K562 (cell line): ENCODE measurements around the gene NMRAL1. TPM values are rescaled to one million over a fixed set of nuclear protein-coding genes. Genes with fewer than 3 reads are reported as not detected.

Experiments used
- BRD4 ChIP-seq: fragments of 200-600 bp; sonication (generic); IDR thresholded peaks from 2 replicates; pipeline ENCODE4 v1.6.1; 2017; ENCODE audit warnings: inconsistent platforms
- CXXC5 ChIP-seq: fragments of 250-450 bp; sonication (Bioruptor Pico); IDR thresholded peaks from 2 replicates; pipeline ENCODE4 v1.8.0; 2022; ENCODE audit warnings: inconsistent platforms, mild to moderate bottlenecking, moderate library complexity
- DACH1 ChIP-seq: fragments of 450-650 bp; IDR thresholded peaks from 2 replicates; pipeline ENCODE4 v1.6.1; 2018; ENCODE audit not compliant: partially characterized antibody
- KLF10 ChIP-seq: fragments of 250-450 bp; sonication (Bioruptor Pico); IDR thresholded peaks from 2 replicates; pipeline ENCODE4 v1.6.1; 2021; ENCODE audit warnings: matching md5 sums
- PCBP1 ChIP-seq: fragments of 200-400 bp; formaldehyde crosslinking; IDR thresholded peaks from 2 replicates; pipeline ENCODE4 v1.6.1; 2018; ENCODE audit warnings: mild to moderate bottlenecking, low read depth, low read length; ENCODE audit not compliant: poor library complexity, severe bottlenecking
- POLR3G ChIP-seq: IDR thresholded peaks from 2 replicates; pipeline ENCODE4 v1.6.1; 2011; ENCODE audit not compliant: insufficient read length, insufficient replicate concordance; ENCODE audit errors: extremely low read depth
- SLC30A9 ChIP-seq: fragments of 250-450 bp; sonication (Bioruptor Pico); IDR thresholded peaks from 2 replicates; pipeline ENCODE4 v1.8.0; 2022; ENCODE audit warnings: mild to moderate bottlenecking, moderate library complexity
- SMARCA4 ChIP-seq: fragments of 450-650 bp; IDR thresholded peaks from 2 replicates; pipeline ENCODE4 v1.6.1; 2016
- TAF9B ChIP-seq: fragments of 450-650 bp; IDR thresholded peaks from 2 replicates; pipeline ENCODE4 v1.6.1; 2018; ENCODE audit warnings: mild to moderate bottlenecking; ENCODE audit not compliant: partially characterized antibody
- TBP ChIP-seq: optimal IDR thresholded peaks from 2 replicates; pipeline ENCODE3; 2011; ENCODE audit warnings: low read depth, low read length, improper control_type of control experiment
- ZFP36 ChIP-seq: fragments of 150-350 bp; IDR thresholded peaks from 2 replicates; pipeline ENCODE4 v1.6.1; 2018; ENCODE audit warnings: low read length, low read depth; ENCODE audit not compliant: partially characterized antibody
- ZNF551 ChIP-seq: fragments of 250-450 bp; sonication (Bioruptor Pico); IDR thresholded peaks from 2 replicates; pipeline ENCODE4 v1.5.0; 2021; ENCODE audit warnings: mild to moderate bottlenecking, moderate library complexity
- ZNF589 ChIP-seq: fragments of 200-800 bp; sonication (Bioruptor generic); IDR thresholded peaks from 2 replicates; pipeline ENCODE4 v1.6.1; 2016; ENCODE audit warnings: low read depth, missing genetic modification characterization, missing compliant biosample characterization
- polyA plus RNA-seq, 8 experiments: library from polyadenylated mRNA; depleted of rRNA in 4 of 8; stranded (reverse) in 5 of 8; unstranded in 3 of 8; fragments of >200 nt; fragmentation: Nextera tagmentation in 2 of 8; fragmentation: Illumina TruSeq in 1 of 8; extraction: Ambion mirVana in 2 of 8; extraction: Trizol in 1 of 8; gene quantifications; 2 replicates each; pipeline versions ENCODE4 v1.2.1 to v1.2.3, GENCODE V29; 2011 to 2014; ENCODE audit warnings: inconsistent platforms in 1 of 8, missing spikeins in 1 of 8
- total RNA-seq, 7 experiments: library from RNA; depleted of rRNA in 6 of 7; stranded (reverse); fragments of >200 nt in 6 of 7; fragmentation: Illumina TruSeq in 2 of 7; extraction: Trizol in 2 of 7; gene quantifications; 2 replicates each; pipeline versions ENCODE4 v1.2.1 to v1.2.3, GENCODE V29; 2011 to 2021; ENCODE audit warnings: low replicate concordance in 1 of 7
- TF ChIP-seq, protein P1 (sequence below): sonication (generic); formaldehyde crosslinking; IDR thresholded peaks from 2 replicates; pipeline ENCODE4 v1.8.0; 2022; ENCODE audit warnings: mild to moderate bottlenecking, low read depth, missing genetic modification reagents
- TF ChIP-seq, protein P2 (sequence below), 3 experiments: fragments of 200-800 bp in 1 of 3; sonication (Bioruptor generic) in 1 of 3; sonication (generic) in 1 of 3; formaldehyde crosslinking in 1 of 3; IDR thresholded peaks; 2 replicates each; pipeline versions ENCODE4 v1.6.1 to v1.8.0; 2016 to 2022; ENCODE audit warnings: mild to moderate bottlenecking in 2 of 3, missing compliant biosample characterization in 2 of 3, missing genetic modification characterization in 2 of 3, missing genetic modification reagents in 1 of 3
- TF ChIP-seq, protein P3 (sequence below): sonication (generic); formaldehyde crosslinking; IDR thresholded peaks from 2 replicates; pipeline ENCODE4 v1.8.1; 2022; ENCODE audit warnings: missing genetic modification reagents
- TF ChIP-seq, protein P4 (sequence below), 2 experiments: fragments of 450-650 bp in 1 of 2; IDR thresholded peaks; 2 replicates each; pipeline ENCODE4 v1.6.1; 2011 to 2017; ENCODE audit warnings: low read depth in 2 of 2, antibody characterized with exemption in 1 of 2, borderline replicate concordance in 1 of 2, low read length in 1 of 2, mild to moderate bottlenecking in 1 of 2, mixed read lengths in 1 of 2; ENCODE audit not compliant: control insufficient read depth in 1 of 2

Gene NMRAL1
- total and polyA plus RNA-seq, 9 of the 15 experiments (the other 6 are each of a cell fraction or from before 2014, with no cell fraction given): 6.3 to 116 (median 63.2) TPM

DNA sequence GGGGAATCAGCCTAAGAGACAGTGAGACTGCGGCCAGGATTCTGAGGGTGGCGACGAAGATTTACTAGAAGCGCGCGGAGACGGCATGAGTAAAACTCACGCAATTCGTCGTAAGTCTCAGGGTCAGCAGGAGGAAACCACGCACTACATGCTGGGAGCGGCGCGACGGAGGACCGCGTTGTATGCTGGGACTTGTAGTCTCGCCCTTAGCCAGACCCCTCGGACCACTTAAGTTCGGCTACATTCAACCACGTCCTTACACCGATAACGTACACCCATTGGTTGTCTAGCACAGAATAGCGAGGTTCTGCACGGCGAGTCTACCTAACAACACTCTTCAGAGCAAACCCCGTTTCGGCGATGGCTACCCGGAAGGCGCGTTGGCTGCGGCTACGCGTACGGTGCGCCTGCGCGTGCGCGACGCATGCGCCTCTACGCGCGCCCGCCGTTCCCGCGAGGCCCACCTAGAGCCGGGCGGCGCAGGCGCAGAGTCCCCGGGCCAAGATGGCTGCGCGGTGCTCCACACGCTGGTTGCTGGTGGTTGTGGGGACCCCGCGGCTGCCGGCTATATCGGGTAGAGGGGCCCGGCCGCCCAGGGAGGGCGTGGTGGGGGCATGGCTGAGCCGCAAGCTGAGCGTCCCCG is 48.9 kb downstream of the NMRAL1 start, which contains the start of gene DNAJA3 (continued):
- TF ChIP-seq, protein P1, sequence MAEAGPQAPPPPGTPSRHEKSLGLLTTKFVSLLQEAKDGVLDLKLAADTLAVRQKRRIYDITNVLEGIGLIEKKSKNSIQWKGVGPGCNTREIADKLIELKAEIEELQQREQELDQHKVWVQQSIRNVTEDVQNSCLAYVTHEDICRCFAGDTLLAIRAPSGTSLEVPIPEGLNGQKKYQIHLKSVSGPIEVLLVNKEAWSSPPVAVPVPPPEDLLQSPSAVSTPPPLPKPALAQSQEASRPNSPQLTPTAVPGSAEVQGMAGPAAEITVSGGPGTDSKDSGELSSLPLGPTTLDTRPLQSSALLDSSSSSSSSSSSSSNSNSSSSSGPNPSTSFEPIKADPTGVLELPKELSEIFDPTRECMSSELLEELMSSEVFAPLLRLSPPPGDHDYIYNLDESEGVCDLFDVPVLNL (CRISPR knock-in tag): 0 out of 2 replicates have a peak, but pooled peaks have one; percentile 64
- TF ChIP-seq TAF9B (peak; percentile 96), PCBP1 (no peak), SMARCA4 (no peak), ZNF551 (no peak), CXXC5 (CRISPR knock-in tag) (peak; percentile 95), DACH1 (no peak), POLR3G (no peak), ZNF589 (CRISPR knock-in tag) (peak; percentile 57; the same call in 1 of the 2 replicates), ZFP36 (no peak), KLF10 (CRISPR knock-in tag) (no peak), SLC30A9 (no peak), BRD4 (no peak), TBP (peak; percentile 88)
- TF ChIP-seq, protein P2, sequence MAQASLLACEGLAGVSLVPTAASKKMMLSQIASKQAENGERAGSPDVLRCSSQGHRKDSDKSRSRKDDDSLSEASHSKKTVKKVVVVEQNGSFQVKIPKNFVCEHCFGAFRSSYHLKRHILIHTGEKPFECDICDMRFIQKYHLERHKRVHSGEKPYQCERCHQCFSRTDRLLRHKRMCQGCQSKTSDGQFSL (CRISPR knock-in tag; IDR thresholded peaks at IDR 0.05): no peak
- TF ChIP-seq, protein P2 (tag; IDR thresholded peaks at IDR 0.05): no peak
- TF ChIP-seq, protein P3, sequence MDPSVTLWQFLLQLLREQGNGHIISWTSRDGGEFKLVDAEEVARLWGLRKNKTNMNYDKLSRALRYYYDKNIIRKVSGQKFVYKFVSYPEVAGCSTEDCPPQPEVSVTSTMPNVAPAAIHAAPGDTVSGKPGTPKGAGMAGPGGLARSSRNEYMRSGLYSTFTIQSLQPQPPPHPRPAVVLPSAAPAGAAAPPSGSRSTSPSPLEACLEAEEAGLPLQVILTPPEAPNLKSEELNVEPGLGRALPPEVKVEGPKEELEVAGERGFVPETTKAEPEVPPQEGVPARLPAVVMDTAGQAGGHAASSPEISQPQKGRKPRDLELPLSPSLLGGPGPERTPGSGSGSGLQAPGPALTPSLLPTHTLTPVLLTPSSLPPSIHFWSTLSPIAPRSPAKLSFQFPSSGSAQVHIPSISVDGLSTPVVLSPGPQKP (CRISPR knock-in tag): no peak
- TF ChIP-seq, protein P4, sequence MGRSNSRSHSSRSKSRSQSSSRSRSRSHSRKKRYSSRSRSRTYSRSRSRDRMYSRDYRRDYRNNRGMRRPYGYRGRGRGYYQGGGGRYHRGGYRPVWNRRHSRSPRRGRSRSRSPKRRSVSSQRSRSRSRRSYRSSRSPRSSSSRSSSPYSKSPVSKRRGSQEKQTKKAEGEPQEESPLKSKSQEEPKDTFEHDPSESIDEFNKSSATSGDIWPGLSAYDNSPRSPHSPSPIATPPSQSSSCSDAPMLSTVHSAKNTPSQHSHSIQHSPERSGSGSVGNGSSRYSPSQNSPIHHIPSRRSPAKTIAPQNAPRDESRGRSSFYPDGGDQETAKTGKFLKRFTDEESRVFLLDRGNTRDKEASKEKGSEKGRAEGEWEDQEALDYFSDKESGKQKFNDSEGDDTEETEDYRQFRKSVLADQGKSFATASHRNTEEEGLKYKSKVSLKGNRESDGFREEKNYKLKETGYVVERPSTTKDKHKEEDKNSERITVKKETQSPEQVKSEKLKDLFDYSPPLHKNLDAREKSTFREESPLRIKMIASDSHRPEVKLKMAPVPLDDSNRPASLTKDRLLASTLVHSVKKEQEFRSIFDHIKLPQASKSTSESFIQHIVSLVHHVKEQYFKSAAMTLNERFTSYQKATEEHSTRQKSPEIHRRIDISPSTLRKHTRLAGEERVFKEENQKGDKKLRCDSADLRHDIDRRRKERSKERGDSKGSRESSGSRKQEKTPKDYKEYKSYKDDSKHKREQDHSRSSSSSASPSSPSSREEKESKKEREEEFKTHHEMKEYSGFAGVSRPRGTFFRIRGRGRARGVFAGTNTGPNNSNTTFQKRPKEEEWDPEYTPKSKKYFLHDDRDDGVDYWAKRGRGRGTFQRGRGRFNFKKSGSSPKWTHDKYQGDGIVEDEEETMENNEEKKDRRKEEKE (IDR thresholded peaks at IDR 0.05; ENCODE audit: borderline replicate concordance in 1 of 2, control insufficient read depth in 1 of 2, low read depth in 2 of 2, low read length in 1 of 2): no peak
